ENCODE results near the gene KCNJ5. TPM values are rescaled to one million over a fixed set of nuclear protein-coding genes. Genes with fewer than 3 reads are reported as not detected.

KCNJ5 gene
- total RNA-seq, 1 donor from 2014 or later: 1.5 TPM

GRCh38 chr11:128948583-128948982 is 57.4 kb downstream of the KCNJ5 start:
- Histone ChIP-seq H3K4me1 (no peaks in the 10 kb centered on the region), H3K4me3 (no peak overlapping the region), H3K36me3 (no peaks in the 10 kb centered on the region), H3K9me3 (no peaks in the 10 kb centered on the region), H3K27ac (no peak overlapping the region), H3K27me3 (no peaks in the 10 kb centered on the region)
- intact Hi-C loops (cut with DNase I): no loop called here
- no peak for TF ChIP-seq POLR2AphosphoS5 (IDR thresholded peaks at IDR 0.05; ENCODE audit: insufficient read depth in 1 of 2, low read depth in 1 of 2)
- TF ChIP-seq POLR2A (IDR thresholded peaks at IDR 0.05): no peak
- TF ChIP-seq CTCF (IDR thresholded peaks at IDR 0.05): no peak
- no peak for DNase-seq (ENCODE audit: extremely low spot score in 2 of 2)

GRCh38 chr11:128949791-128950454 is 58.8 kb downstream of the KCNJ5 start:
- no peak overlapping the region for H3K4me3 ChIP-seq
- intact Hi-C loops (cut with DNase I): loop anchor here (10.0 kb wide), 1 partner anchor 65 kb away; no protein-coding TSS in a partner anchor
- no peak for DNase-seq (ENCODE audit: extremely low spot score in 2 of 2)
- TF ChIP-seq CTCF (IDR thresholded peaks at IDR 0.05) (no peak), POLR2AphosphoS5 (IDR thresholded peaks at IDR 0.05; ENCODE audit: insufficient read depth in 1 of 2, low read depth in 1 of 2) (no peak), POLR2A (IDR thresholded peaks at IDR 0.05) (no peak)
- H3K36me3 ChIP-seq: no peaks in the 10 kb centered on the region
- no peaks in the 10 kb centered on the region for H3K9me3 ChIP-seq
- H3K4me1 ChIP-seq: no peaks in the 10 kb centered on the region
- no peaks in the 10 kb centered on the region for H3K27me3 ChIP-seq
- H3K27ac ChIP-seq: no peak overlapping the region

GRCh38 chr11:128953151-128953550 is 62.0 kb downstream of the KCNJ5 start:
- H3K36me3 ChIP-seq: no peaks in the 10 kb centered on the region
- no peaks in the 10 kb centered on the region for H3K4me1 ChIP-seq
- no peaks in the 10 kb centered on the region for H3K27me3 ChIP-seq
- DNase-seq (ENCODE audit: extremely low spot score in 2 of 2): no peak
- TF ChIP-seq POLR2A (IDR thresholded peaks at IDR 0.05) (no peak), CTCF (IDR thresholded peaks at IDR 0.05) (no peak), POLR2AphosphoS5 (IDR thresholded peaks at IDR 0.05; ENCODE audit: insufficient read depth in 1 of 2, low read depth in 1 of 2) (no peak)
- no peak overlapping the region for H3K4me3 ChIP-seq
- intact Hi-C loops (cut with DNase I): loop anchor here (10.0 kb wide), 1 partner anchor 68 kb away; no protein-coding TSS in a partner anchor
- H3K27ac ChIP-seq: no peak overlapping the region
- H3K9me3 ChIP-seq: no peaks in the 10 kb centered on the region

GRCh38 chr11:128955636-128956035 is 64.5 kb downstream of the KCNJ5 start:
- Histone ChIP-seq H3K27ac (no peak overlapping the region), H3K36me3 (no peaks in the 10 kb centered on the region), H3K4me1 (no peaks in the 10 kb centered on the region), H3K27me3 (no peaks in the 10 kb centered on the region), H3K4me3 (no peak overlapping the region), H3K9me3 (no peaks in the 10 kb centered on the region)
- intact Hi-C loops (cut with DNase I): loop anchor here (10.0 kb wide), 1 partner anchor 71 kb away; no protein-coding TSS in a partner anchor
- TF ChIP-seq POLR2A (IDR thresholded peaks at IDR 0.05) (no peak), POLR2AphosphoS5 (IDR thresholded peaks at IDR 0.05; ENCODE audit: insufficient read depth in 1 of 2, low read depth in 1 of 2) (no peak), CTCF (IDR thresholded peaks at IDR 0.05) (no peak)
- no peak for DNase-seq (ENCODE audit: extremely low spot score in 2 of 2)

All from vagina (tissue), 2 donors.